Memory B cell (primary cell): ENCODE measurements around the gene OR11H12.
"Not testable (repeated sequence)": the region's sequence is repeated elsewhere in the genome, so short reads cannot be mapped to it uniquely, and the experiment has no call there.

Experiments
- ATAC-seq: fragments of 150-1000 bp; cut with Tn5 transposase; 2 replicates; pipeline ENCODE4 v1.10.0; 2021; ENCODE audit warnings: low read depth, mild to moderate bottlenecking, moderate library complexity
- DNase-seq, 2 donors: peaks; one replicate each; pipeline ENCODE4 v3.0.0; 2022; ENCODE audit warnings: low spot score in 2 of 2
- H3K27ac Mint-ChIP-seq: one replicate; pipeline ENCODE4 v1.8.0; 2022; ENCODE audit warnings: mild to moderate bottlenecking, moderate library complexity, mixed read lengths
- H3K27me3 Mint-ChIP-seq: one replicate; pipeline ENCODE4 v1.8.0; 2022; ENCODE audit warnings: mixed read lengths
- H3K36me3 Mint-ChIP-seq: one replicate; pipeline ENCODE4 v1.8.0; 2022; ENCODE audit warnings: mild to moderate bottlenecking, mixed read lengths
- H3K4me1 Mint-ChIP-seq: one replicate; pipeline ENCODE4 v1.8.0; 2022; ENCODE audit warnings: mixed read lengths
- H3K4me3 Mint-ChIP-seq: one replicate; pipeline ENCODE4 v1.8.0; 2022; ENCODE audit warnings: mild to moderate bottlenecking, moderate library complexity, mixed read lengths
- H3K9me3 Mint-ChIP-seq: one replicate; pipeline ENCODE4 v1.8.0; 2022; ENCODE audit warnings: mixed read lengths

OR11H12 gene, protein sequence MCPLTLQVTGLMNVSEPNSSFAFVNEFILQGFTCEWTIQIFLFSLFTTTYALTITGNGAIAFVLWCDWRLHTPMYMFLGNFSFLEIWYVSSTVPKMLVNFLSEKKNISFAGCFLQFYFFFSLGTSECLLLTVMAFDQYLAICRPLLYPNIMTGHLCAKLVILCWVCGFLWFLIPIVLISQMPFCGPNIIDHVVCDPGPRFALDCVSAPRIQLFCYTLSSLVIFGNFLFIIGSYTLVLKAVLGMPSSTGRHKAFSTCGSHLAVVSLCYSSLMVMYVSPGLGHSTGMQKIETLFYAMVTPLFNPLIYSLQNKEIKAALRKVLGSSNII

DNA sequence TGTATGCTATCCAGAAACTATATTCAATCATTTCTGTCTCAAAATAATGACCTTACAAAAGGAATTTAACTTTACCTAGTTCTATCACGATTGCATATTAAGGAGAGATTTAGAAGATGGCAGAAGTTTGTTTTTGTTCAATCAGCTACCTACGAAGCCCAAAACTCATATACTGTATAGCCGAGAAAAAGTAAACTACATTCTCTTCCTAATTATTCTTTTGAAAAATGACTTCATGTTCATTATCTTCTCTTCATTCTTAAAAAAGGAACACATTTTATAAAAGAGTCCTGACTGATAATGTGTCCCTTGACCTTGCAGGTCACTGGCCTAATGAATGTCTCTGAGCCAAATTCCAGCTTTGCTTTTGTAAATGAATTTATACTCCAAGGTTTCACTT, at the start of gene OR11H12:
Gene OR11H12 (plus strand): TSS at position 301 of the 400 bp plus-strand sequence. CDS start 0 bp downstream, at position 301.
- not testable (repeated sequence) for H3K27ac Mint-ChIP-seq, ATAC-seq, H3K9me3 Mint-ChIP-seq, H3K27me3 Mint-ChIP-seq, H3K36me3 Mint-ChIP-seq, H3K4me1 Mint-ChIP-seq, H3K4me3 Mint-ChIP-seq, DNase-seq

DNA sequence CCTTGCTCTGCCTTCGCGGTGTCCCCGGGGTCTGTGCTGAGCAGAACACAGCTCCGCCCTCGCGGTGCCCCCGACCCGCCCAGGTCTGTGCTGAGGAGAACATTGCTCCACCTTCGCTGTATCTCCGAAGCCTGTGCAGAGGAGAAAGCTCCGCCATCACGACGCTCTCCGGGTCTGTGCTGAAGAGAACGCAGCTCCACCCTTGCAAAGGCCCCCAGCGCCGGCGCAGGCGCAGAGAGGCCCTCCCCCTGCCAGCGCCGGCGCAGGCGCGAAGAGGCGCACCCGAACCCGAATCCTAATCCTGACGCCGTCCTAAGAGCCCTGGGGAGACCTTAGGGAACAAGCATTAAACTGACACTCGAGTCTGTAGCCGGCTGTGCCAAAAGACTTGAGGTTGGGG, 18.0 kb upstream of the OR11H12 start:
- not testable (repeated sequence) for ATAC-seq, H3K27me3 Mint-ChIP-seq, H3K9me3 Mint-ChIP-seq, H3K27ac Mint-ChIP-seq, H3K4me3 Mint-ChIP-seq, H3K36me3 Mint-ChIP-seq, H3K4me1 Mint-ChIP-seq, DNase-seq

DNA sequence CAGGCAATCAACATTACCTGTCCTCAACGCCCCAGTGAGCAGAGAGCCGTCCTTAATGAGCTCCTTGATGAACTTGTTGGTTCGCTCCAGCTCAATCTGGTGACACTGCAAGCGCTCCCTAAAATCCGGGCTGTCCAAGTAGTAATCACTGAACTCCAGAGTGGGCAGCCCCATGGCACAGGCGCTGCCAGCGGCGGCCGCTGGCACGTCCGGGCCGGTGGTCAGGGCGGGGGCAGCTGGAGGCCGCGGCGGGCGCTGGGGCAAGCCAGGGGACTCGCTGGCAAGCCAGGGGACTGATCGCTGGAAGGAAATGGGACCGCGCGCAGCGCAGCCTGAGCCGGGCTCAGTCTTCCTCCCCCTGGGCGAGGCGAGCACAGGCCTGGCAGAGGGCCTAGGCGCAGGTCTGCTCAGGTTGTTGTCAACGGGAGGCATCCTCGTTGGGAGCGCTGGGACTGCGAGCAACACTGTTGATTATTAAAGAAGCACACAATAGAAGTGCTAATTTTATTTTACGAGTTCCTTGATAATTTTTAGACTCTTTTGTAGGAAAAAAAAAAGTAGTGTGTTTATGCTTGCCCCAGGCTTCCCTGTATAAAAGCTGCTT, 25.8 kb downstream of the OR11H12 start:
- H3K4me1 Mint-ChIP-seq = not testable (repeated sequence)

DNA sequence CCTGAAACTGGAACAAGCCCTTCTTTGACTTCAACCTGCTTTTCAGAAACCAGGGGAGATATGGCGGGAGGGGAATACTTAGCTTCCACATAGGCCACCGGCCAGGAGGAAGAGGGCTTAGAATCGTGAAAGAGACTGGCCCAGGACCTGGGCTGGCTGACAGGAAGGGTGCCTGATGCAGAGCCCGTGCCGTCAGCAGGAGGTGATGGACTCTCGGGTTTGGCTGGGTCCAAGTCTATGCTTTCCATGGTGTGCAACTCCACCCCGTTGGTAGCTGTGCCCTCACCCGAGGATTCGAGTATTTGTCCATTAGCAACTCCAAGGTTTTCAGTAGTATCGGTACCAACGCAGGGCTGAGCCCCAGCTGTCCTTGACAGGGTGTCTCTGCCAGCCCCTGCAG, 35.1 kb downstream of the OR11H12 start:
- H3K4me3 Mint-ChIP-seq, H3K4me1 Mint-ChIP-seq, H3K36me3 Mint-ChIP-seq, H3K27me3 Mint-ChIP-seq, ATAC-seq, H3K9me3 Mint-ChIP-seq, DNase-seq, H3K27ac Mint-ChIP-seq: not testable (repeated sequence)

More for the DNA sequence above, 25.8 kb downstream of the OR11H12 start:
- not testable (repeated sequence) for H3K27me3 Mint-ChIP-seq, H3K9me3 Mint-ChIP-seq, H3K4me3 Mint-ChIP-seq, H3K36me3 Mint-ChIP-seq, ATAC-seq, H3K27ac Mint-ChIP-seq, DNase-seq

DNA sequence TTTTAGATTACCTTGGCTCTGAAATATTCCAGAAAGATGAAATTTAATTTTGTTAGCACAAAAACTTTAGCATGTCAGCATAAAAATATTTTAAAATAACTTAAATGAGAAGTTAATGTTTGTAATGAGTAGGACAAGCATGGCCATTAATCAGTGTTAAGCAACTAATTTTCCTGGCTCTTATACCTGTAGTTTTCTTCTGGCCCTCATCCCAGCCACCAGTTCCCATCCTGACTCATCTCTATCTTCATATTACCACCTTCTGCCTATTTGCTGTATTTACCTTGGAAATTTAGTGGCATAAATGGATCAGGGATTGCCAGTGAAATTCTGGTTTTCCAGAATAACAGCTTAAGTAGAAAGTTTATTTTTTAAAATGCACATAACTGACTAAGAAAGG, 37.1 kb downstream of the OR11H12 start:
- not testable (repeated sequence) for H3K36me3 Mint-ChIP-seq, H3K9me3 Mint-ChIP-seq, H3K4me1 Mint-ChIP-seq, DNase-seq, H3K4me3 Mint-ChIP-seq, ATAC-seq, H3K27me3 Mint-ChIP-seq, H3K27ac Mint-ChIP-seq

DNA sequence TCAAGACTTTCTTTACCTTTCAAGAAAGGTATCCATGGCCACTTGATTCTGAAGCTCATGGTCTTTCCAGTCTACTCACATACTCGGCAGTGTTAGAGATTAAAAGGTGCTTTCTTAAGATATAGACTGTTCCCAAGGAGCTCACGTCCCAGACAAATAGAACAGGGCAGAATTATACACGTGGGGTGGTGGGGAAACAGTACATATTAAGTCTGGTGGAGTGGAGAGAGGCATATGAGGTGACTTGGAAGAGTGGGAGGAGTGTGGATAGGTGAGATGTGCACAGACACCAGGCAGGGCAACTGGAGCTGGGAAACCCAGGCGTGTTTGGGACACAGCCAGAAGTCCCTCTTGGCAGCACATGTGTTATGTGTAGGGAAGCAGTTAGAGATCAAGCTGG, 37.9 kb downstream of the OR11H12 start:
- not testable (repeated sequence) for H3K4me1 Mint-ChIP-seq

DNA sequence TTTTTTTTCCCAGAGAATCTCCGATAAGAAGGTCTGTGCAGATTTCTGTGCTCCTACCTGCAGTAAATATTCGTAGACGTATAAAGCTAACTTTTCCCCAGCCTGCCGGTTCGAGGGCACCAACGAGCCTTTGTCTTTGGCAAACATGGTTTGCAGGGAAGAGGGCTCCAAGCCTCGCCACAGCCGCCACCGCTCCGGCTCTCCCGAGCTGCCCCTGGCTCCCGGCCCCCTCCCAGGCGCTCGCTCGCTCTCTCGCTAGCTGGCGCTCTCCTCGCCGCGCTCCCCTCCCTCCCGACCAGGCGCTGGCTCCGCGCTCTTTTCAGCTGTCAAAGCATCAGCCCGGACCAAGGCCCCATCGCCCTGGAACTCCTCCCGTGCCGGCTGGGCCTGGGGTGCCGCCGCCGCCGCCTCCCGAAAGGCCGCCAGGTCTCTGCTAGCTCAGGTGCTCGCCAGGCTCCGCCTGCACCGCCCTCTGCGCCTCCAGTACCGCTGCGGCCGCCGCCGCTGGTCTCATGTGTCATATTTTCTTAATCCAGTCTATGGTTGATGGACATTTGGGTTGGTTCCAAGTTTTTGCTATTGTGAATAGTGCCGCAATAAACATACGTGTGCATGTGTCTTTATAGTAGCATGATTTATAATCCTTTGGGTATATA, 45.3 kb downstream of the OR11H12 start:
- not testable (repeated sequence) for H3K27ac Mint-ChIP-seq, H3K4me3 Mint-ChIP-seq, H3K4me1 Mint-ChIP-seq, DNase-seq, H3K27me3 Mint-ChIP-seq, H3K9me3 Mint-ChIP-seq, H3K36me3 Mint-ChIP-seq, ATAC-seq

More for the DNA sequence above, 37.9 kb downstream of the OR11H12 start:
- not testable (repeated sequence) for H3K27me3 Mint-ChIP-seq, H3K27ac Mint-ChIP-seq, H3K4me3 Mint-ChIP-seq, DNase-seq, H3K36me3 Mint-ChIP-seq, ATAC-seq, H3K9me3 Mint-ChIP-seq
